Erythroblast (primary cell): ENCODE data around the gene DDX4.

Experiments used
- GATA1 ChIP-seq: IDR thresholded peaks from 2 replicates; pipeline ENCODE4 v1.6.1; 2011; ENCODE audit warnings: low read depth, mild to moderate bottlenecking, control low read depth, low read length, moderate library complexity
- POLR2A ChIP-seq: IDR thresholded peaks from 2 replicates; pipeline ENCODE4 v1.6.1; 2011; ENCODE audit warnings: mild to moderate bottlenecking, low read length

GRCh38 chr5:55700745-55701144, 37.1 kb upstream of the DDX4 start:
- TF ChIP-seq POLR2A (no peak), GATA1 (no peak)
